HG02870 (cell line): ENCODE results near the gene PEMT.

Experiments
- ATAC-seq: cut with Tn5 transposase; IDR thresholded peaks from one replicate; pipeline ENCODE4 v1.9.1; 2021; ENCODE audit warnings: mild to moderate bottlenecking, moderate library complexity; ENCODE audit not compliant: unreplicated experiment

The PEMT gene

GRCh38 chr17:17537311-17538099, 54.0 kb downstream of the PEMT start:
- ATAC-seq = no peak

- no peak for ATAC-seq
Observed at GRCh38 chr17:17536702-17537101, 54.8 kb downstream of the PEMT start.

- ATAC-seq = no peak
Observed at GRCh38 chr17:17535957-17536356, 55.6 kb downstream of the PEMT start.

GRCh38 chr17:17533901-17534441, 57.5 kb downstream of the PEMT start:
- no peak for ATAC-seq

- ATAC-seq = no peak
Observed at GRCh38 chr17:17532991-17533390, 58.5 kb downstream of the PEMT start.

GRCh38 chr17:17531156-17531555, 60.4 kb downstream of the PEMT start:
- ATAC-seq = no peak

GRCh38 chr17:17528696-17529652, 62.5 kb downstream of the PEMT start:
- ATAC-seq = no peak

GRCh38 chr17:17527956-17528500, 63.5 kb downstream of the PEMT start:
- ATAC-seq = no peak

- ATAC-seq = no peak
Observed at GRCh38 chr17:17527534-17527933, 64.0 kb downstream of the PEMT start.

GRCh38 chr17:17526369-17526768, 65.1 kb downstream of the PEMT start:
- ATAC-seq = no peak

- no peak for ATAC-seq
Observed at GRCh38 chr17:17525956-17526355, 65.6 kb downstream of the PEMT start.

GRCh38 chr17:17525311-17525710, 66.2 kb downstream of the PEMT start:
- ATAC-seq = no peak

GRCh38 chr17:17523731-17524490, 67.6 kb downstream of the PEMT start:
- ATAC-seq = no peak

- no peak for ATAC-seq
Observed at GRCh38 chr17:17523001-17523730, 68.3 kb downstream of the PEMT start.

GRCh38 chr17:17520599-17521232, 70.8 kb downstream of the PEMT start:
- no peak for ATAC-seq

- ATAC-seq = no peak
Observed at GRCh38 chr17:17519886-17520285, 71.6 kb downstream of the PEMT start.

GRCh38 chr17:17518951-17519350, 72.6 kb downstream of the PEMT start:
- no peak for ATAC-seq

- no peak for ATAC-seq
Observed at GRCh38 chr17:17518014-17518413, 73.5 kb downstream of the PEMT start.

- ATAC-seq = no peak
Observed at GRCh38 chr17:17516941-17517720, 74.4 kb downstream of the PEMT start.
